Kidney epithelial cell (primary cell): ENCODE data around the gene ALDH2. TPM values are rescaled to one million over a fixed set of nuclear protein-coding genes. Genes with fewer than 3 reads are reported as not detected.
"Not testable (repeated sequence)": the region's sequence is repeated elsewhere in the genome, so short reads cannot be mapped to it uniquely, and the experiment has no call there.

Experiments used
- DNase-seq: peaks from one replicate; pipeline ENCODE4 v3.0.0-alpha.2; 2010; ENCODE audit warnings: low read depth
- H3K27me3 ChIP-seq: 2 replicates; pipeline ENCODE4 v1.6.0; 2011; ENCODE audit warnings: low read length; ENCODE audit not compliant: control insufficient read depth, insufficient read depth
- H3K36me3 ChIP-seq: 2 replicates; pipeline ENCODE4 v1.5.1; 2011; ENCODE audit warnings: low read length; ENCODE audit not compliant: control insufficient read depth, insufficient read depth
- H3K4me3 ChIP-seq: 2 replicates; pipeline ENCODE4 v1.5.1; 2011; ENCODE audit warnings: low read depth, mild to moderate bottlenecking, control low read depth, low read length
- total RNA-seq: library from RNA; depleted of rRNA; stranded (reverse); fragments of >200 nt; gene quantifications from 2 replicates; pipeline ENCODE4 v1.2.3, GENCODE V29; 2015
- TF ChIP-seq, protein P1 (sequence below): IDR thresholded peaks from 2 replicates; pipeline ENCODE4 v1.5.1; 2011; ENCODE audit warnings: mild to moderate bottlenecking, moderate library complexity, low read length, control low read depth, inconsistent platforms; ENCODE audit not compliant: insufficient read depth, poor library complexity, severe bottlenecking

Gene ALDH2
- total RNA-seq, 1 donor from 2014 or later = 23.2 TPM

DNA sequence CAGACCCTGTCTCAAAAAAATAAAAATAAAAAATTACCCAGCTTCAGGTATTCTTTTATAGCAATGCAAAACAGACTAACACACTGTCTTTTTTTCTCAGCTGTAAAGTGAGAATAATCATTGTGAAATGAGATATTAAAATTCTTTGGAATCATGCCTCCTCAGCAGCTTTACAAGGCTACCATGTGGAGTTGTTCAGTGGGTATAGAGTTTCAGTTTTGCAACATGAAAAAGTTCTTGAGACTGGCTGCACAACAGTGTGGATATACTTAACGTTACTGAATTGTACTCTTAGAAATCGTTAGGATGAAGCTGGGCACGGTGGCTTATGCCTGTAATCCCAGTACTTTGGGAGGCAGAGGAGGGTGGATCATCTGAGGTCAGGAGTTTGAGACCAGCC lies 59.6 kb downstream of the ALDH2 start:
- no peak for DNase-seq
- no peaks in the 10 kb centered on the region for H3K36me3 ChIP-seq
- H3K4me3 ChIP-seq = no peak overlapping the region
- H3K27me3 ChIP-seq = peaks cover 2% of the 10 kb centered on the region
- TF ChIP-seq, protein P1, sequence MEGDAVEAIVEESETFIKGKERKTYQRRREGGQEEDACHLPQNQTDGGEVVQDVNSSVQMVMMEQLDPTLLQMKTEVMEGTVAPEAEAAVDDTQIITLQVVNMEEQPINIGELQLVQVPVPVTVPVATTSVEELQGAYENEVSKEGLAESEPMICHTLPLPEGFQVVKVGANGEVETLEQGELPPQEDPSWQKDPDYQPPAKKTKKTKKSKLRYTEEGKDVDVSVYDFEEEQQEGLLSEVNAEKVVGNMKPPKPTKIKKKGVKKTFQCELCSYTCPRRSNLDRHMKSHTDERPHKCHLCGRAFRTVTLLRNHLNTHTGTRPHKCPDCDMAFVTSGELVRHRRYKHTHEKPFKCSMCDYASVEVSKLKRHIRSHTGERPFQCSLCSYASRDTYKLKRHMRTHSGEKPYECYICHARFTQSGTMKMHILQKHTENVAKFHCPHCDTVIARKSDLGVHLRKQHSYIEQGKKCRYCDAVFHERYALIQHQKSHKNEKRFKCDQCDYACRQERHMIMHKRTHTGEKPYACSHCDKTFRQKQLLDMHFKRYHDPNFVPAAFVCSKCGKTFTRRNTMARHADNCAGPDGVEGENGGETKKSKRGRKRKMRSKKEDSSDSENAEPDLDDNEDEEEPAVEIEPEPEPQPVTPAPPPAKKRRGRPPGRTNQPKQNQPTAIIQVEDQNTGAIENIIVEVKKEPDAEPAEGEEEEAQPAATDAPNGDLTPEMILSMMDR = no peak

DNA sequence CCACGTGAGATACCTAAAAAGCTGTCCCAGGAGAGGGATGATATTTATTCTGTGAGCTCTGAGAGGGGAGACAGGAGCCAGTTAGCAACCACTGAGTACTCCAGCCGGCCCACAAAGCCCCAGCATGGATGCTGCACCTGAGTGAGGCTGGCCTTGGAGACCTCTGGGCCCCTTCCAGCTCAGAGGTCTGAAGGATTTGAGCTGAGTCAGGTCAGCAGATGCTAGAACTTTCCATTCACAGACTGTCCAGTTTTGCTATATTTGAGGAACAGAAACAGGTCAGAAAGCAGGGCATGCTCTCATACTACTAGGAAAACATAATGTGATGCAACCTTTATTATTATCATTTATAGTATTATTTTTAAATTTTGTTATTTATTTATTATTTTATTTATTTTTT lies 60.3 kb downstream of the ALDH2 start:
- H3K36me3 ChIP-seq = no peaks in the 10 kb centered on the region
- no peak overlapping the region for H3K4me3 ChIP-seq
- TF ChIP-seq, protein P1 = no peak
- DNase-seq = no peak
- peaks cover 2% of the 10 kb centered on the region for H3K27me3 ChIP-seq

DNA sequence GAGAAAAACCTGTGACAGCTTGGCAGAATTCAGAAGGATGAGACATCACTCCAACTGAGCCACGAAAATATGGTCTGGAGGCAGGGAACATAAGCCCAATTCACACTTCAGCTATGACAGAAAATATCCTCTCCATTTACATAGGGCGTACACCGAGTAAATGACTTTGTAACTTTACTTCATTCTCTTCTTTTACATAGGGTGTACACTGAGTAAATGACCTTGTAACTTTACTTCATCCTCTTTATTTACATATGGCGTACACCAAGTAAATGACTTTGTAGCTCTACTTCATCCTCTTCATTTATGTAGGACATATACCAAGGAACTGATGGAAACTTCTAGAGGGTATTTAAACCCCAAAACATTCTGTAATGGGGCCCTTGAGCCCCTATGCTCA lies 61.2 kb downstream of the ALDH2 start:
- DNase-seq = no peak
- no peaks in the 10 kb centered on the region for H3K27me3 ChIP-seq
- H3K36me3 ChIP-seq = no peaks in the 10 kb centered on the region
- TF ChIP-seq, protein P1 = no peak
- H3K4me3 ChIP-seq = no peak overlapping the region

DNA sequence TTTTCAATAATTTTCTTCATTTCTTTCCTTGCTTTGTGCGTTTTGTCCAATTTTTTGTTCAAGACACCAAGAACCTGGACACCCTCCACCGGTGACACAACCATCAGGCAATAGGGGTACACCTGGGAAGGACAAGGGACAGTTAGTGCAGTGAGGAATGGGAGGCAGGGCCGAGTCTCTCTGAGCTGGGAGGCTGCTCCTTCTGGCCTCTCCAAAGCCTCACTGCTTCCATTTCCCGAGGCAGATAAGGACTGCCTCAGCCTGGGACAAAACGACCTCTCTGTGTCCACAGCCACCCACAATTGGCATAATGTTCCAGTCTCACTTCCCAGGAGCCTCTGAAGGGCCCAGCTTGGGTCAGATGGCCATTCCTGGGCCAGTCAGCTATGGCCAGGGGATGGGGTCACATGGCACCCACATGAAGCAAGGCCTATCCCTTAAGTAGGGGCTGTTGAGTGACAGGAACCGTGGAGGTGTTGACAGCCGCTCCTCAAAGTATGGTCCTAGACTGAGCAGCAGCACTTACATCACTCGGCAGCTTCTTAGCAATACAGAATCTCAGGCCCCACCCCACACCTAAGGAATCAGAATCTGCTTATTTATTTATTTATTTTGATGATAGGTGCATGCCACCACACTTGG lies 61.7 kb downstream of the ALDH2 start:
- TF ChIP-seq, protein P1 = no peak
- Histone ChIP-seq H3K4me3 (no peak overlapping the region), H3K36me3 (no peaks in the 10 kb centered on the region), H3K27me3 (no peaks in the 10 kb centered on the region)
- no peak for DNase-seq

DNA sequence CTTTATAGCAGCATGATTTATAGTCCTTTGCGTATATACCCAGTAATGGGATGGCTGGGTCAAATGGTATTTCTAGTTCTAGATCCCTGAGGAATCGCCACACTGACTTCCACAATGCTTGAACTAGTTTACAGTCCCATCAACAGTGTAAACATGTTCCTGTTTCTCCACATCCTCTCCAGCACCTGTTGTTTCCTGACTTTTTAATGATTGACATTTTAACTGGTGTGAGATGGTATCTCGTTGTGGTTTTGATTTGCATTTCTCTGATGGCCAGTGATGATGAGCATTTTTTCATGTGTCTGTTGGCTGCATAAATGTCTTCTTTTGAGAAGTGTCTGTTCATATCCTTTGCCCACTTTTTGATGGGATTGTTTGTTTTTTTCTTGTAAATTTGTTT lies 62.9 kb downstream of the ALDH2 start:
- not testable (repeated sequence) for H3K4me3 ChIP-seq, H3K36me3 ChIP-seq, H3K27me3 ChIP-seq, DNase-seq

DNA sequence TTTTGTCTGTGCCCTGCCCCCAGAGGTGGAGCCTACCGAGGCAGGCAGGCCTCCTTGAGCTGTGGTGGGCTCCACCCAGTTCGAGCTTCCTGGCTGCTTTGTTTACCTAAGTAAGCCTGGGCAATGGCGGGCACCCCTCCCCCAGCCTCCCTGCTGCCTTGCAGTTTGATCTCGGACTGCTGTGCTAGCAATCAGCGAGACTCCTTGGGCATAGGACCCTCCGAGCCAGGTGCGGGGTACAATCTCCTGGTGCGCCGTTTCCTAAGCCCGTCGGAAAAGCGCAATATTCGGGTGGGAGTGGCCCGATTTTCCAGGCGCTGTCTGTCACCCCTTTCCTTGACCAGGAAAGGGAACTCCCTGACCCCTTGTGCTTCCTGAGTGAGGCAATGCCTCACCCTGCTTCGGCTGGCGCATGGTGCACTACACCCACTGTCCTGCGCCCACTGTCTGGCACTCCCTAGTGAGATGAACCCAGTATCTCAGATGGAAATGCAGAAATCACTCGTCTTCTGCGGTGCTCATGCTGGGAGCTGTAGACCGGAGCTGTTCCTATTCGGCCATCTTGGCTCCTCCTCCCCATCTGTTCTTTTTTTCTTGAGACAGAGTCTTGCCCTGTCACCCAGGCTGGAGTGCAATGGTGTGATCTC lies 68.1 kb downstream of the ALDH2 start:
- H3K27me3 ChIP-seq, H3K36me3 ChIP-seq, DNase-seq, H3K4me3 ChIP-seq: not testable (repeated sequence)

DNA sequence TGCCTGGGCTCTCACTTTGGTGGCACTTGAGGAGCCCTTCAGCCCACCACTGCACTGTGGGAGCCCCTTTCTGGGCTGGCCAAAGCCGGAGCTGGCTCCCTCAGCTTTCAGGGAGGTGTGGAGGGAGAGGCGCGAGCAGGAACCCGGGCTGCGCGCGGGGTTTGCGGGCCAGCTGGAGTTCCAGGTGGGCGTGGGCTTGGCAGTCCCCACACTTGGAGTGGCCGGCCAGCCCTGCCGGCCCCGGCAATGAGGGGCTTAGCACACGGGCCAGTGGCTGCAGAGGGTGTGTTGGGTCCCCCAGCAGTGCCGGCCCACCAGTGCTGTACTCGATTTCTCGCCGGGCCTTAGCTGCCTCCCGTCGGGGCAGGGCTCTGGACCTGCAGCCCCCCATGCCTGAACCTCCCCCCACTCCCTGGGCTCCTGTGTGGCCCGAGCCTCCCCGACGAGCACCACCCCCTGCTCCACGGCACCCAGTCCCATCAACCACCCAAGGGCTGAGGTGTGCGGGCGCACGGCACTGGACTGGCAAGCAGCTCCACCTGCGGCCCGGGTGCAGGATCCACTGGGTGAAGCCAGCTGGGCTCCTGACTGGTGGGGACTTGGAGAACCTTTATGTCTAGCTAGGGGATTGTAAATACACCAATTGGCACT lies 68.9 kb downstream of the ALDH2 start:
- not testable (repeated sequence) for H3K36me3 ChIP-seq, H3K4me3 ChIP-seq, DNase-seq, H3K27me3 ChIP-seq
